Measurements from ENCODE around the gene VMO1.

Gene VMO1

DNA sequence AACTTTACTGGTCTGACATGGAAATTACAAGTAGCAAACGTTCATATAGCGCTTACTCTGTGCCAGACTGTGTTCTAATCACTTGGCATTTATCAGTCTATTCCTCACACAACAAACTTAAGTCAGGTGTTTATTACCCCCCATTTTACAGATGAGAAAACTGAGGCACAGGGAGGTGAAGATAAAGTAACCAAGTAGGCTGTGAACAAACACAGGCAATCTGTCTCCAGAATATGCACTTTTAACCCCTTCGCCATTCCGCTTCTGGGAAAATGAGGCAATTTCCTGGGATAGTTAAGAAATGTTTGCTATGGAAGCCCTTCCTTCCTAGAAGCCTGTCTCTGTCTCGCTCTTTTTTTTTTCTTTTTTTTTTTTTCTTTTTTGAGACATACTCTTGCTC is 34.2 kb downstream of the VMO1 start:
- no peak for FAIRE-seq

DNA sequence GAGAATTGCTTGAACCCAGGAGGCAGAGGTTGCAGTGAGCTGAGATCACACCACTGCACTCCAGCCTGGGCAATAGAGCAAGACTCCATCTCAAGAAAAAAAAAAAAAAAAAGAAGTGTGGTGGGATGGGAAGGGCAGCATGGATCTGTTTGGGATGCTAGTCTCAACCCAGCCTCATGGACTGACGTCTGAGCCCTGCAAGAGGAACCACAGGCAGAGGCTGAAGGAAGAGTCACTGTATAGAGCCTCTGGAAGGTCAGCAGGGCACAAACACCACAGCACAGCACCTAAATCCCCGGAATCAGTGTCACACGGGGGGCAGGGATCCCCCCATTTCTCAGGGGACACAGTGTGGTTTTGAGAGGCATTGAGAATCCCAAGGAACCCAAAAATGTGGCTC is 35.6 kb downstream of the VMO1 start:
- no peak for FAIRE-seq

DNA sequence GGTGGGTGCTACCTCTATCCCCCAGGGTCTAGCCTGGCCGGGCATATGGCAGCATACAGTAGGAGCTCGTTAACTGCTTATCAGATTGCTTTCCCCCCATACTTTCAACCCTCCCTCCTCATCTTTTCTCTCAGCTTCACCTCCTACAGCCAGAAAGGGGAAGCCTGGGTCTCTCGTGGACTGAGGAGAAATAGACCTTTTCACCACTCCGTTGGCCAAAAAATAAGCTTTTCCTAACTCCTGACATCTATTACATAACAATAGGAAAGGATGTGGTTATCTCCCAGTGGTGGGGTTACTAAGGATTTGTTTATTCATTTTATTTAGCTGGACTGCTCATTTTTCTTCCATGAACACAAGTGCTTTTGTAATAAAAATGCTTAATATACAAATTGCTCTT is 37.5 kb downstream of the VMO1 start:
- no peak for FAIRE-seq

DNA sequence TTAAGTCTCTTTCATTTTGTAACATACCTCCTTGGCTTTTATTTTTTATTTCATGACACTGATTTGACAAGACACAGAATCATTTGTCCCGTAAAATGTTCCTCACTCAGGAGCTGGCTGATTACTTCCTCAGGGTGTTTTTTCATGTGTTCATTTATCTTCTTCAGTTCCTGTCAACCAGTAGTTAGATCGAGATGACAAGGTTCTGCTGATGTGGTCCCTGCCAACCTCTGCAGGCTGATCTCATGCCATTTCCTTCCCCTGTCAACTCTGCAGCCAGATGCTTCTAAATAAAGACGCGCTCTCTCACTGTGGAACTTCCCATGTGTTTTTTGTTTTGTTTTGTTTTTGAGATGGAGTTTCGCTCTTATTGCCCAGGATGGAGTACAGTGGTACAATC is 38.3 kb downstream of the VMO1 start:
- FAIRE-seq: no peak

DNA sequence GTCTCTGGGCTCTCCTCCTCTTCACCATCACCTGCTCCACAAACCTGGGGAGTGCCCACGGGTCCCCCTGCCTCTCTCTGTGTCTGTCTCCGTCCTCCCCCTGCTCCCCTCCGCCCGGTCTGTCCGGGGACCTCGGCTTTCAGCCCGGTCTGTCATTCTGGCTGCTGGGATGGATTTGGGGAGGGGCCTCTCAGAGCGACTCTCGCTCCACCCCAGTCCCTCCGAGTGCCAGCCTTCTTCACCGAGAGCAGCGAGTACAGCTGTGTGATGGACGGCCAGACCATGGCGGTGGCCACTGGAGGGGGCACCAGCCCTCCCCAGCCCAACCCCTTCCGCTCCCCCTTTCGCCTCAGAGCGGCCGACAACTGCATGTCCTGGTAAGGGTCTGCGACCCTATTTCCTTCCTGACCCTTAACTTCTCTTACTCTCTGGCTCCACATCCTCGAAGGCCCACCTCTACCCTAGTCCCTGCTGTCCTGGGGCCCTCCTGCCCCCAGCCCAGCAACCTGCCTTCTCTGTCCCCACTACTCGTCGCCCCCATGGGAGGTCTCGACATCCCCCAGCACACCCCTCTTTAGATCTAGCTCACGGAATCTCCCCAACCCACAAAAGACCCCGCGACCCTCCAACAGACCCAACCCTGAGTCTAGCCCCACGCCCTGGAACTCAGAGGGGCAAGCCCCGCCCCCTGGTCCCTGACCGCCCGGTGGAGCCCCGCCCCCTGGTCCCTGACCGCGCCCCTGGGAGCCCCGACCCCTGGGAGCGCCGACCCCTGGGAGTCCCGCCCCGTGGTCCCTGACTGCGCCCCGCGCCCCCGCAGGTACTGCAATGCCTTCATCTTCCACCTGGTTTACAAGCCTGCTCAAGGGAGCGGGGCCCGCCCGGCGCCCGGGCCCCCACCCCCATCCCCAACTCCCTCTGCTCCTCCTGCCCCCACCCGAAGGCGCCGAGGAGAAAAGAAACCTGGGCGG is 40.9 kb downstream of the VMO1 start:
- no peak for FAIRE-seq

DNA sequence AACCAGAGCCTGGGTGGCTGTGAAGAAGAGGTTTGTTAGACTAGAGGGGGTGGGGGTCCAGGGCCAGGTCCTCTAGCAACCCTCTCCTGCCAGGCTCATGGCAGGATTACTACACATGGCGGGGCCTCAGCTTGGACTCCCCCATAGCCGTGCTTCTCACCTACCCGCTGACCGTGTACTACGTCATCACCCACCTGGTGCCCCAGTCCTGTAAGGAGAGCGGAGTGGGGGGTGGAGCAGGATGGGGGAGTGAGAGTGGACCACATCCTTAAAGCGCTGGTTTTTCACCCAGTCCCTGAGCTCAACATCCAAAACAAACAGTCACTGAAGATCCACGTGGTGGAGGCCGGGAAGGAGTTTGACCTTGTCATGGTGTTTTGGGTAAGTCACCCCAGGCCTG is 42.3 kb downstream of the VMO1 start:
- FAIRE-seq: no peak

DNA sequence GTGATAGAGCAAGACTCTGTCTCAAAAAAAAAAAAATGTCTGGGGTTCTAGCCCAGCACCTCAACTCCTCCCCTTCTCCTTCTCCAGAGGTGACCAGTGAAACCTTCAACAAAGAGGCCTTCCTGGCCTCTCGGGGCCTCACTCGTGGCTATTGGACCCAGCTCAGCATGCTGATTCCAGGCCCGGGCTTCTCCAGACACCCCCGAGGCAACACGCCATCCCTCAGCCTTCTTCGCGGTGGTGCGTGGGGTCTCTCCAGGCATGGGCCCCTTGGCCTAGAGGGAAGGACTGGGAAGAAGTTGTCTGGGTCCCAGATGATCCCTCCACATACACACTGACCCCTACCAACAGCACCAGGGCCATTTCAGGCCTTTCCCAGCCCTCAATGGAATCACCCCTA is 42.9 kb downstream of the VMO1 start:
- no peak for FAIRE-seq

DNA sequence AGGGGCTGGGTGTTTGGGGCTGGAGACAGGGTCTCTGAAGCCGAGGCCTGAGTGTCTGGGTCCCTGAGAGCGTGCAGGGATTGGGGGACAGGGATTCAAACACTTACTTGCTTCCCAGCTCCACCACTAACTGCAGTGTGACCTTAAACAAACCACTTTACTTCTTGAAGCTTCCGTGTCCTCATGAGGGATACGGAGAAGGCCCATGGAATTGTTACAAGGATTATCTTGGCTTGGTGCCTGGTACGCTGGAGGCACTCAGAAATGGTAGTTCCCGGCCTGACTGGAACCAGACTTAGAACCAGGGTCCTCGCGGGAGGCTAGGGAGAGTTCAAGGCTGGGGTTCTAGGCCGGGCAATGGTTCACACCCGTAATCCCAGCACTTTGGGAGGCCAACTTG is 43.5 kb downstream of the VMO1 start:
- FAIRE-seq: no peak

DNA sequence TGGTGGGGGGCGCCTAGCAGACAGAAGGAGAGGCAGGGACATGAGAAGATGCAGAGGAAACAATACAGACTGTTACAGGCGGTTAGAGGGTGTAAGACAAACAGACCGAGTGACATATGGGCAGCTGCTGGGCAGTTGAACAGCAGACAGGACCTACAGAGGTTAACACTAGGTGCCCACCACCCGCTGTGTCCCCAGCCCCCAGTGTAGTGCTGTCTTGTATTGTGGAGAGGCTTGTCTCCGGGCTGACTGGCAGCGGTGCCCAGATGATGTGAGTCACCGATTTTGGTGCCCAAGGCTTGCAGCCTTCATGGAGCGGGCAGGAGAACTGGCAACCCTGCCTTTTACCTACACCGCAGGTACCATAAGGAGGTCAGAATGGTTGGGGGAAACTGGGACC is 44.0 kb downstream of the VMO1 start:
- FAIRE-seq: no peak

DNA sequence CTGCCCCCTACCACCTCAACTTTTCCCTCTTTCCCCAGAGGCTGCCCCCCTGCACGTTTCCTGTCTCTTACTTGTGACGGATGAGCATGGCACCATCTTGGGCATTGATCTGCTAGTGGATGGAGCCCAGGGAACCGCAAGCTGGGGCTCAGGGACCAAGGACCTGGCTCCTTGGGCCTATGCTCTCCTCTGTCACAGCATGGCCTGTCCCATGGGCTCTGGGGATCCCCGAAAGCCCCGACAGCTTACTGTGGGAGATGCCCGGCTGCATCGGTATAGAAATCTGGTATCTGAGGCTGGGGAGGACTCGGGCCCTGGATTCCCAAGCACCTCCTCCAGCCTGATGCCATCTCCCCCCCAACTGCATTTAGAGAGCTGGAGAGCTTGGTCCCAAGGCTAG is 44.6 kb downstream of the VMO1 start:
- no peak for FAIRE-seq

DNA sequence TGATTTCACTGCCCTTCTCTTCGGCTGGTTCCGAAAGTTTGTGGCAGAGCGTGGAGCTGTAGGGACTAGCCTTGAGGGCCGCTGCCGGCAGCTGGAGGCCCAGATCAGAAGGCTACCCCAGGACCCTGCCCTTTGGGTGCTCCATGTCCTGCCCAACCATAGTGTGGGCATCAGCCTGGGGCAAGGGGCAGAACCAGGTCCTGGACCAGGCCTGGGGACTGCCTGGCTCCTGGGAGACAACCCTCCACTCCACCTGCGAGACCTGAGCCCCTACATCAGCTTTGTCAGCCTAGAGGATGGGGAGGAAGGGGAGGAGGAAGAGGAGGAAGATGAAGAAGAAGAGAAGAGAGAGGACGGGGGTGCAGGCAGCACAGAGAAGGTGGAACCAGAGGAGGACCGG is 45.6 kb downstream of the VMO1 start:
- FAIRE-seq: no peak

DNA sequence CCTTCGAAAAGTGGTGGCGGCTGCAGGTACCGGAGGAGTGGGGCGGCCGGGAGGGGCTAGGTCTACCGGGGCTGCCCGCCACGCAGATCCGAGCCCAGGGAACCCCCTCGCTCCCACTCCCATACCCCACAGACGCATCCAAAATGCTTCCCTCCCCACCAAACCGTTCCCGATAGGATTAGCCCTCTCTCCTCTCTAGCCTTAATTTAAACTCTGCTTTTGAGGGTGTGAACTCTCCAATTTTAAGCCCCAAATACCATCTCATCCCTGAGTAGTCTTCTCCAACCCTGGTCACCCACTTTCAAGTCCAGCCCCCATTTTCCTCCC is 46.2 kb downstream of the VMO1 start:
- no peak for FAIRE-seq

DNA sequence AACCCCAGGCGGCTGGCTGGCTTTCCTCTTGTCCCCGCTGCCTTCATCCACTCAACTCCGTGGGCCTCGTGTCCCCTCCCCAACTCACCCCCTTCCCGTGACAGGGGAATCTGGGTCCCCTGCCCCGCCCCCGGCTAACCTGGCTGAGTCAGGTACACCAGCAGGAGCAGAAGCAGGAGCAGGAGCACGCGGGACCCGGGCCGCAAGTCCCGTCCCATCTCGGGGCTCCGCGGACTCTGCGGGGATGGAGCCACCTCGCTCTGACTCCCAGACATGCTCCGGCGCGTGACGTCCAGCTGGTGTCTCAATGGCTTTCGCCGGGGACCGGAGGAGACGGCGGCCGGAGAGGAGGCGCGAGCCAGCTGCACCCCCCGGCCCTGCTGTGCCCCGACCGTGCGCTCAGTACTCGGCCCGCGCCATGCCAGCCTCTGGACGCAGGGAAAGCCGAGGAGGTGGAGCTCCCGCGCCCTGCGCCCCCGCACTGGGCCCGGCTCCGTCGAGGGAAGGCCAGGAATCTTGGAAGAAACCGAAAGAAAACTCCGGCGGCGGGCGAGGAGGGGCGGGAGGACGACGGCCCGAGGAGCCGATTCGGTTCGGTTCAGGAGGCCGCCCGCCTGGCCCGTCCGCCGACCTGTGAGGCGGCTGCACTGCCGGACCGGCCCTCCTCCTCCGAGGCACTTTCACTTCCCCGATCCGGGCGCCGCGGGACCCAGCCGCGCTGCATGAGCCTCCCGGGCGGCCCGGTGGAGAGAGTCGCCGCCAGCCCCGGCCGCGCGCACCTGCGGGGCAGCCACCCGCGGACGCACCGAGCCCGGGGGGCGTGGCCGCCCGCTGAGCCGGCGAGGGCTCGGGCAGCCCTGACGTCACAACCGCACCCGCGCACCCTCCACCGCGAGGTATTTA is 46.8 kb downstream of the VMO1 start, which contains the start of the genes CXCL16 and ZMYND15:
Gene CXCL16 (minus strand): TSS at position 807 of the 903 bp plus-strand sequence. CDS start 589 bp downstream, at position 218.
Gene ZMYND15 (plus strand): TSS at position 712 of the 903 bp plus-strand sequence. CDS start 716 bp downstream, outside the sequence.
- no peak for FAIRE-seq

DNA sequence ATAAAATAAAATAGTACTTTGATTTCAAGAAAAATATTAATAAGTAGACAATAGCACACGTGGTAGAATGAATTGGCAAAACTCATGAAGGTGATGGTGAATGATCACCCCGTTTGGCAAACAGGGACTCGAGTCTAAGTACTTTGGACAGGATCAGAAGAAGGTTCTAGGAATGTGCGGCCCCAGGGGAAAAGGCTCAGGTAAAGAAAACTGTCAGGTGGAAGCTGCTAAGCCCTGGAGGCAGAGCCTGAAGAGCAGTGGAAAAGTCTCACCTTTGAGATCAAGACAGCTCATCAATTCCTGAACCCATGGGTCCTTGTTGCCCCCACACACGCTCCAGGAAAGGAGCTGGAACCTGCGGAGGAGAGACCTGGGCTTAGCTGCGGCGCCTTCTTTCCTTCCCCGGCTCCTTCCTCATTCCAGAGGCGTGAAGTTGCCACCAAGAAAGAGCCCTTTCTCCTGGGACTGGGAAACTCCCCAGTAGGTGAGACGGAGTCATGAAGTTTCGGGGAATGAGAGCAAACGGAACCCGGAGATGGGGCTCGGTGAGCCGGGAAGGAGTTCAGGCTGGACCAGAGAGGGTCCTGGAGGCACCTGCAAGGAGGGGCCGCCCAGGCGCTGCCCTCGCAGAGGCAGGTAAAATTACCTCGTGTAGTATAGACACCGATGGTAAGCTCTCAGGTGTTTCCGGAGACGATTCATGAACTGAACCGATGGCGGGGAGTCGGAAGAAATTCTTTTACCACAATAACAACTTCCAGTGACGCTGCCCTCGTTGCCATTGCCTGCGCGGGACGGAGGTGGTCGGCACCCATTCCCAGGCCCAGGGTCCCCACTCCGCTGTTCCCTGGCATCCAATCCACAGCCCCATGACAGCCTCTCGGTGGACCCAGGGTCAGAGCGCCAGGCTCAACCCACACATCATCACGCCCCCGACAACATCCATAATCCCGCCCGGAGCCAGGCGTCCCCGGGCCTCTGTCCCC is 47.7 kb downstream of the VMO1 start:
- no peak for FAIRE-seq

DNA sequence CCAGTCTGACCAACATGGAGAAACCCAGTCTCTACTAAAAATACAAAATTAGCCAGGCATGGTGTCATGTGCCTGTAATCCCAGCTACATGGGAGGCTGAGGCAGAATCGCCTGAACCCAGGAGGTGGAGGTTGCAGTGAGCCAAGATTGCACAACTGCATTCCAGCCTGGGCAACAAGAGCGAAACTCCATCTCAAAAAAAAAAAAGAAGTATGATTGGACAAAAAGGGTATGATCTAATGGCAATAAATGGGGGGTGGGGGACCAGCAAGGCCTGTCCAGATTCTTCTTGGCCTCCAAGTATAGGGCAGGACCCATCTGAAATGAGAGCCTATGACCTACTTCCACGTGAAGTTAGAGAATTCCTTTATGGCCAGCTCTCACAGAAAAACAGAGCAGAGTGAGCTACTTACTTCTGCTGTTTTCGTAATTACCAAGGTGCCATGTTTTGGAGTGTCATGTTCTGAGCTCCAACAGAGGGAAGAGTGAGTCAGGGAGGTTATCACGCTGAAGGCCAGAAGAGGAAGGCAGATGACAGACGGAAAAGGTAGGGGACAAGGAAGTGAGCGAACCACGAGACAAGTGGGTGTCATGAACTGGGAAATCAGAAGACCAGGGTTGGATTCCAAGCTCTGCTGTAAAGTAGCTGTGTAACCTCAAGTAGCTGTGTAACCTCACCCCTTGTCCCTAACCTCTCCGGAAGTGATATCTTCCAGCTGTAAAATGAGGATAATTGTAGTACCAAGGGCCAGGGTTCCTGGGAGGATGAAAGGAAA is 50.1 kb downstream of the VMO1 start:
- no peak for FAIRE-seq
